Liver (tissue), 9 donors: ENCODE results near the gene LYVE1. TPM values are rescaled to one million over a fixed set of nuclear protein-coding genes. Genes with fewer than 3 reads are reported as not detected.

ENCODE experiments used
- DNase-seq: peaks from one replicate; pipeline ENCODE4 v3.0.0-alpha.2; 2017; ENCODE audit warnings: low spot score
- H3K27ac ChIP-seq, 2 donors: one replicate each; pipeline ENCODE4 v1.7.0; 2013; ENCODE audit warnings: inconsistent platforms in 2 of 2, low read length in 2 of 2, control low read depth in 1 of 2, low read depth in 1 of 2, mild to moderate bottlenecking in 1 of 2
- H3K27me3 ChIP-seq, 4 donors: one replicate each; pipeline versions ENCODE4 v1.6.1 to v1.7.0; 2013; ENCODE audit warnings: low read length in 3 of 4, inconsistent platforms in 1 of 4, mild to moderate bottlenecking in 1 of 4, moderate library complexity in 1 of 4; ENCODE audit not compliant: control insufficient read depth in 4 of 4, insufficient read depth in 4 of 4
- H3K36me3 ChIP-seq, 4 donors: one replicate each; pipeline versions ENCODE4 v1.6.1 to v1.7.0; 2013; ENCODE audit warnings: low read length in 3 of 4, mild to moderate bottlenecking in 3 of 4, low read depth in 1 of 4, moderate library complexity in 1 of 4; ENCODE audit not compliant: control insufficient read depth in 4 of 4, insufficient read depth in 3 of 4
- H3K4me1 ChIP-seq, 4 donors: one replicate each; pipeline versions ENCODE4 v1.6.1 to v1.7.0; 2013; ENCODE audit warnings: low read length in 3 of 4, mild to moderate bottlenecking in 3 of 4, moderate library complexity in 1 of 4; ENCODE audit not compliant: control insufficient read depth in 4 of 4, insufficient read depth in 4 of 4
- H3K4me3 ChIP-seq, 3 donors: one replicate each; pipeline versions ENCODE4 v1.6.1 to v1.7.0; 2013; ENCODE audit warnings: low read length in 3 of 3, control low read depth in 1 of 3, low read depth in 1 of 3, mild to moderate bottlenecking in 1 of 3
- H3K9ac ChIP-seq, 2 donors: one replicate each; pipeline ENCODE4 v1.7.0; 2013; ENCODE audit warnings: low read length in 2 of 2, mild to moderate bottlenecking in 2 of 2, moderate library complexity in 2 of 2, control low read depth in 1 of 2, low read depth in 1 of 2
- H3K9me3 ChIP-seq, 4 donors: one replicate each; pipeline versions ENCODE4 v1.6.1 to v1.7.0; 2013; ENCODE audit warnings: low read length in 3 of 4; ENCODE audit not compliant: control insufficient read depth in 4 of 4
- EGR1 ChIP-seq, 2 donors: IDR thresholded peaks; 2 replicates each; pipeline ENCODE4 v1.6.1; 2016 to 2018; ENCODE audit warnings: antibody characterized with exemption in 2 of 2, low read depth in 2 of 2
- FOXA1 ChIP-seq: IDR thresholded peaks from 2 replicates; pipeline ENCODE4 v1.6.1; 2016; ENCODE audit warnings: antibody characterized with exemption
- FOXA2 ChIP-seq: IDR thresholded peaks from 2 replicates; pipeline ENCODE4 v1.6.1; 2016; ENCODE audit warnings: antibody characterized with exemption
- GABPA ChIP-seq, 2 donors: IDR thresholded peaks in 1 of 2; conservative IDR thresholded peaks in 1 of 2; 2 replicates each; pipeline ENCODE4 v1.6.1; 2016; ENCODE audit warnings: antibody characterized with exemption in 2 of 2, mild to moderate bottlenecking in 1 of 2, moderate library complexity in 1 of 2
- HNF4A ChIP-seq, 2 donors: conservative IDR thresholded peaks; 2 replicates each; pipeline ENCODE4 v1.6.1; 2016; ENCODE audit warnings: antibody characterized with exemption in 2 of 2, mild to moderate bottlenecking in 2 of 2
- HNF4G ChIP-seq: IDR thresholded peaks from 2 replicates; pipeline ENCODE4 v1.6.1; 2016; ENCODE audit warnings: antibody characterized with exemption
- JUND ChIP-seq, 2 donors: IDR thresholded peaks; 2 replicates each; pipeline ENCODE4 v1.6.1; 2016; ENCODE audit warnings: antibody characterized with exemption in 2 of 2
- MAX ChIP-seq: IDR thresholded peaks from 2 replicates; pipeline ENCODE4 v1.6.1; 2016; ENCODE audit warnings: antibody characterized with exemption
- NR2F2 ChIP-seq: IDR thresholded peaks from 2 replicates; pipeline ENCODE4 v1.6.1; 2016; ENCODE audit warnings: antibody characterized with exemption
- RAD21 ChIP-seq, 2 donors: IDR thresholded peaks; 2 replicates each; pipeline ENCODE4 v1.6.1; 2016; ENCODE audit warnings: antibody characterized with exemption in 2 of 2, mild to moderate bottlenecking in 2 of 2
- REST ChIP-seq: IDR thresholded peaks from 2 replicates; pipeline ENCODE4 v1.6.1; 2016; ENCODE audit warnings: antibody characterized with exemption, mild to moderate bottlenecking
- RXRA ChIP-seq, 2 donors: IDR thresholded peaks; 2 replicates each; pipeline ENCODE4 v1.6.1; 2017 to 2018; ENCODE audit warnings: antibody characterized with exemption in 2 of 2, mild to moderate bottlenecking in 1 of 2
- SP1 ChIP-seq: IDR thresholded peaks from 2 replicates; pipeline ENCODE4 v1.6.1; 2018; ENCODE audit warnings: antibody characterized with exemption, mild to moderate bottlenecking
- TAF1 ChIP-seq: conservative IDR thresholded peaks from 2 replicates; pipeline ENCODE4 v1.6.1; 2016; ENCODE audit warnings: antibody characterized with exemption, mild to moderate bottlenecking
- YY1 ChIP-seq: IDR thresholded peaks from 2 replicates; pipeline ENCODE4 v1.6.1; 2016; ENCODE audit warnings: antibody characterized with exemption, mild to moderate bottlenecking
- ZBTB33 ChIP-seq: IDR thresholded peaks from 2 replicates; pipeline ENCODE4 v1.6.1; 2016; ENCODE audit warnings: antibody characterized with exemption
- WGBS: extraction: QIAGEN DNeasy Blood & Tissue Kit; methylation state at CpG from one replicate; pipeline ENCODE4 v1.1.7; 2013; 5-methylcytosine and 5-hydroxymethylcytosine counted together
- polyA plus RNA-seq, 2 donors: library from polyadenylated mRNA; stranded (reverse) in 1 of 2; unstranded in 1 of 2; fragments of 200-250 nt in 1 of 2; fragments of >200 nt in 1 of 2; fragmentation: Nextera tagmentation in 1 of 2; extraction: Ambion mirVana in 1 of 2; gene quantifications; one replicate each; pipeline versions ENCODE4 v1.2.1 to v1.2.3, GENCODE V29; 2013 to 2015
- total RNA-seq, 2 donors: library from RNA; depleted of rRNA; stranded (reverse); fragments of >200 nt; gene quantifications; one replicate each; pipeline ENCODE4 v1.2.3, GENCODE V29; 2014
- TF ChIP-seq, protein P1 (sequence below): fragments of 150-350 bp; IDR thresholded peaks from 2 replicates; pipeline ENCODE4 v1.5.1; 2017; ENCODE audit warnings: improper control_type of control experiment, low read depth, low read length; ENCODE audit not compliant: missing input control
- TF ChIP-seq, protein P2 (sequence below): IDR thresholded peaks from 2 replicates; pipeline ENCODE4 v1.6.1; 2016; ENCODE audit warnings: antibody characterized with exemption
- donor health status: healthy.
- donor health status: healthy.
- donor health status: healthy.
- donor health status: healthy.
- donor health status: healthy.

The LYVE1 gene
- total and polyA plus RNA-seq, 4 donors: 11.3 to 46.7 (median 28.3) TPM

GRCh38 chr11:10590218-10590915 lies 21.9 kb upstream of the LYVE1 start:
- TF ChIP-seq FOXA2: no peak
- TF ChIP-seq, protein P1, sequence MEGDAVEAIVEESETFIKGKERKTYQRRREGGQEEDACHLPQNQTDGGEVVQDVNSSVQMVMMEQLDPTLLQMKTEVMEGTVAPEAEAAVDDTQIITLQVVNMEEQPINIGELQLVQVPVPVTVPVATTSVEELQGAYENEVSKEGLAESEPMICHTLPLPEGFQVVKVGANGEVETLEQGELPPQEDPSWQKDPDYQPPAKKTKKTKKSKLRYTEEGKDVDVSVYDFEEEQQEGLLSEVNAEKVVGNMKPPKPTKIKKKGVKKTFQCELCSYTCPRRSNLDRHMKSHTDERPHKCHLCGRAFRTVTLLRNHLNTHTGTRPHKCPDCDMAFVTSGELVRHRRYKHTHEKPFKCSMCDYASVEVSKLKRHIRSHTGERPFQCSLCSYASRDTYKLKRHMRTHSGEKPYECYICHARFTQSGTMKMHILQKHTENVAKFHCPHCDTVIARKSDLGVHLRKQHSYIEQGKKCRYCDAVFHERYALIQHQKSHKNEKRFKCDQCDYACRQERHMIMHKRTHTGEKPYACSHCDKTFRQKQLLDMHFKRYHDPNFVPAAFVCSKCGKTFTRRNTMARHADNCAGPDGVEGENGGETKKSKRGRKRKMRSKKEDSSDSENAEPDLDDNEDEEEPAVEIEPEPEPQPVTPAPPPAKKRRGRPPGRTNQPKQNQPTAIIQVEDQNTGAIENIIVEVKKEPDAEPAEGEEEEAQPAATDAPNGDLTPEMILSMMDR: no peak
- TF ChIP-seq GABPA (IDR thresholded peaks at IDR 0.05 in 1 of 2, conservative IDR thresholded peaks at IDR 0.05 in 1 of 2): no peak
- TF ChIP-seq MAX: no peak
- no peak for TF ChIP-seq TAF1
- TF ChIP-seq JUND (IDR thresholded peaks at IDR 0.05): no peak
- no peak for TF ChIP-seq YY1
- TF ChIP-seq RXRA (IDR thresholded peaks at IDR 0.05): no peak
- no peak for TF ChIP-seq ZBTB33
- no peak for TF ChIP-seq NR2F2
- no peak for TF ChIP-seq RAD21 (IDR thresholded peaks at IDR 0.05)
- TF ChIP-seq HNF4G: no peak
- TF ChIP-seq SP1: no peak
- no peak for TF ChIP-seq FOXA1
- TF ChIP-seq, protein P2, sequence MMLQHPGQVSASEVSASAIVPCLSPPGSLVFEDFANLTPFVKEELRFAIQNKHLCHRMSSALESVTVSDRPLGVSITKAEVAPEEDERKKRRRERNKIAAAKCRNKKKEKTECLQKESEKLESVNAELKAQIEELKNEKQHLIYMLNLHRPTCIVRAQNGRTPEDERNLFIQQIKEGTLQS: no peak
- TF ChIP-seq EGR1 (IDR thresholded peaks at IDR 0.05; ENCODE audit: low read depth in 2 of 2): no peak
- TF ChIP-seq REST: no peak
- TF ChIP-seq HNF4A (conservative IDR thresholded peaks at IDR 0.05): no peak
- Histone ChIP-seq H3K27ac (no peak overlapping the region), H3K4me1 (no peaks in the 10 kb centered on the region), H3K9me3 (no peaks in the 10 kb centered on the region), H3K9ac (no peak overlapping the region), H3K36me3 (peaks cover 0 to 2% (median 0%) of the 10 kb centered on the region in 4 donors), H3K27me3 (no peaks in the 10 kb centered on the region), H3K4me3 (no peak overlapping the region)
- no peak for DNase-seq
- 75% methylated on average over 2 of the region's 2 CpGs for WGBS
